DOHH2 (cell line): ENCODE data around the gene MBTPS1.

Experiments used
- H3F3A ChIP-seq: fragments of 200-600 bp; sonication (generic), shearing (Covaris generic); 2 replicates; pipeline ENCODE4 v1.6.0; 2016; ENCODE audit warnings: antibody characterized with exemption, mild to moderate bottlenecking; ENCODE audit not compliant: control insufficient read depth, insufficient read depth
- H3K27ac ChIP-seq: fragments of 200-600 bp; sonication (generic); 2 replicates; pipeline ENCODE4 v1.5.1; 2014; ENCODE audit warnings: low read depth, mild to moderate bottlenecking, low read length, moderate library complexity
- H3K27me3 ChIP-seq: fragments of 200-600 bp; sonication (generic); 2 replicates; pipeline ENCODE4 v1.6.1; 2014; ENCODE audit warnings: mild to moderate bottlenecking, low read length, mixed read lengths; ENCODE audit not compliant: control insufficient read depth
- H3K36me3 ChIP-seq: fragments of 200-600 bp; sonication (generic); 2 replicates; pipeline ENCODE4 v1.6.1; 2014; ENCODE audit warnings: mild to moderate bottlenecking, low read length, moderate library complexity, mixed read lengths; ENCODE audit not compliant: control insufficient read depth
- H3K4me1 ChIP-seq: fragments of 200-600 bp; sonication (generic); 2 replicates; pipeline ENCODE4 v1.6.1; 2014; ENCODE audit warnings: mild to moderate bottlenecking, low read length, mixed read lengths; ENCODE audit not compliant: control insufficient read depth
- H3K4me2 ChIP-seq: fragments of 200-600 bp; sonication (generic); 2 replicates; pipeline ENCODE4 v1.6.0; 2014; ENCODE audit warnings: mild to moderate bottlenecking, low read length, moderate library complexity
- H3K4me3 ChIP-seq: fragments of 200-600 bp; sonication (generic); 2 replicates; pipeline ENCODE4 v1.5.1; 2014; ENCODE audit warnings: mild to moderate bottlenecking, low read length, mixed read lengths
- H3K79me2 ChIP-seq: fragments of 200-600 bp; sonication (generic); 2 replicates; pipeline ENCODE4 v1.6.1; 2014; ENCODE audit warnings: mild to moderate bottlenecking, low read length, mixed read lengths; ENCODE audit not compliant: control insufficient read depth
- H3K9me2 ChIP-seq: fragments of 200-600 bp; sonication (generic); replicated peaks from 2 replicates; pipeline ENCODE4 v1.6.1; 2014; ENCODE audit warnings: mild to moderate bottlenecking, low read length, mixed read lengths; ENCODE audit not compliant: control insufficient read depth
- H3K9me3 ChIP-seq: fragments of 200-600 bp; sonication (generic); 2 replicates; pipeline ENCODE4 v1.6.1; 2014; ENCODE audit warnings: antibody characterized with exemption, low read length, mixed read lengths; ENCODE audit not compliant: control insufficient read depth, insufficient read depth
- H4K20me1 ChIP-seq: fragments of 200-600 bp; sonication (generic); 2 replicates; pipeline ENCODE4 v1.6.0; 2014; ENCODE audit warnings: low read depth, mild to moderate bottlenecking, antibody characterized with exemption, low read length, moderate library complexity; ENCODE audit not compliant: control insufficient read depth, insufficient read depth
- EZH2phosphoT487 ChIP-seq: fragments of 200-600 bp; sonication (generic); IDR thresholded peaks from 2 replicates; pipeline ENCODE4 v1.6.1; 2017; ENCODE audit warnings: borderline replicate concordance, mild to moderate bottlenecking, antibody characterized with exemption, low read length, moderate library complexity, mixed read lengths
- TF ChIP-seq, protein P1 (sequence below): fragments of 200-600 bp; sonication (generic); IDR thresholded peaks from one replicate; pipeline ENCODE4 v1.5.1; 2014; ENCODE audit warnings: antibody characterized with exemption, mild to moderate bottlenecking, low read depth, low read length; ENCODE audit not compliant: poor library complexity, severe bottlenecking

The MBTPS1 gene

GRCh38 chr16:84144859-84145639 is 28.3 kb upstream of the MBTPS1 start, which contains the start of the genes DNAAF1 and HSDL1:
Gene DNAAF1 (plus strand): TSS chr16:84145308. CDS start chr16:84145441, 133 bp downstream.
Gene HSDL1 (minus strand): TSS chr16:84145177. CDS start chr16:84131321, 13,856 bp downstream.
- Histone ChIP-seq H3K36me3 (no peaks in the 10 kb centered on the region), H3K27me3 (peaks cover 4% of the 10 kb centered on the region; the same call in 1 of the 2 replicates), H3K79me2 (peaks cover 29% of the 10 kb centered on the region), H3K9me2 (no peaks in the 10 kb centered on the region), H3K4me3 (peak within 1 kb of the TSS; percentile 99), H3K4me1 (peaks cover 18% of the 10 kb centered on the region), H4K20me1 (peaks cover 5% of the 10 kb centered on the region; the same call in 1 of the 2 replicates), H3F3A (no peaks in the 10 kb centered on the region), H3K9me3 (no peaks in the 10 kb centered on the region), H3K27ac (peak within 1 kb of the TSS; percentile 44), H3K4me2 (peak within 1 kb of the TSS; percentile 94)
- TF ChIP-seq, protein P1, sequence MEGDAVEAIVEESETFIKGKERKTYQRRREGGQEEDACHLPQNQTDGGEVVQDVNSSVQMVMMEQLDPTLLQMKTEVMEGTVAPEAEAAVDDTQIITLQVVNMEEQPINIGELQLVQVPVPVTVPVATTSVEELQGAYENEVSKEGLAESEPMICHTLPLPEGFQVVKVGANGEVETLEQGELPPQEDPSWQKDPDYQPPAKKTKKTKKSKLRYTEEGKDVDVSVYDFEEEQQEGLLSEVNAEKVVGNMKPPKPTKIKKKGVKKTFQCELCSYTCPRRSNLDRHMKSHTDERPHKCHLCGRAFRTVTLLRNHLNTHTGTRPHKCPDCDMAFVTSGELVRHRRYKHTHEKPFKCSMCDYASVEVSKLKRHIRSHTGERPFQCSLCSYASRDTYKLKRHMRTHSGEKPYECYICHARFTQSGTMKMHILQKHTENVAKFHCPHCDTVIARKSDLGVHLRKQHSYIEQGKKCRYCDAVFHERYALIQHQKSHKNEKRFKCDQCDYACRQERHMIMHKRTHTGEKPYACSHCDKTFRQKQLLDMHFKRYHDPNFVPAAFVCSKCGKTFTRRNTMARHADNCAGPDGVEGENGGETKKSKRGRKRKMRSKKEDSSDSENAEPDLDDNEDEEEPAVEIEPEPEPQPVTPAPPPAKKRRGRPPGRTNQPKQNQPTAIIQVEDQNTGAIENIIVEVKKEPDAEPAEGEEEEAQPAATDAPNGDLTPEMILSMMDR = peak; percentile 21
- no peak for TF ChIP-seq EZH2phosphoT487

DNA sequence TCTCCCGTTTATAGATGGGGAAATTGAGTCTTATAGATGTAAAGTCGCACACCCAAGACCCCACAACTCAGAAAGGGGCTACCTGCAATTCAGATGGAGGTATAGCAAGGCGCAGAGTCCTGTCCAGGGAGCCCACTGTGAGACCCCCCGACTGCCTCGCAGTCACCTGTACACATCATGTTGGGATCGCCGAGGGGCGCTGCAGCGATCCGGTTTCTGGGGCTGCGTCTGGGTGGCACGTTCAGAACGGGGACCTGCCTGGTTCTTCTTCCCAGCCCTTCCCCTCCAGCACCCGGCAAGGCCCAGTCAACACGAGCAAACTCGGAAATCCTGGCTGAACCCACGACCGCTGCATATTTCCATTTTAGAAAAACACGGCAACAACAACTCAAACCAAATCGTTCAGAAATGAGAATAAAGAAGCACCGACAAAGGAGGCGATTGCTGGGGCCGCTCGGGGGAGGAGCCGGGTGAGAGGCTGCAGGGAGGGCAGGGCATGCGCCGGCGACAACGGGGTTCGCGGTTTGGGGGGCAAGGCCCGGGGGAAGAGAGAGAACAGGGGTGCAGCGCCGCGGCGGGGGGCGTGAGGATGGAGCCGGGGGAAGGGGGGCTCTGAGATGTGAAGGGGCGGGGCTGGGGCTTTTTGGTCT is 27.6 kb upstream of the MBTPS1 start:
- peak overlapping the region; percentile 44 for H3K27ac ChIP-seq
- H3K36me3 ChIP-seq = no peaks in the 10 kb centered on the region
- H3K9me3 ChIP-seq = no peaks in the 10 kb centered on the region
- peaks cover 34% of the 10 kb centered on the region for H3K79me2 ChIP-seq
- H4K20me1 ChIP-seq = peaks cover 5% of the 10 kb centered on the region; the same call in 1 of the 2 replicates
- H3K27me3 ChIP-seq = peaks cover 4% of the 10 kb centered on the region; the same call in 1 of the 2 replicates
- no peak for TF ChIP-seq EZH2phosphoT487
- TF ChIP-seq, protein P1 = peak; percentile 49
- peak overlapping the region; percentile 94 for H3K4me2 ChIP-seq
- H3K4me1 ChIP-seq = peaks cover 18% of the 10 kb centered on the region
- H3F3A ChIP-seq = no peaks in the 10 kb centered on the region
- H3K4me3 ChIP-seq = peak overlapping the region; percentile 99
- H3K9me2 ChIP-seq = no peaks in the 10 kb centered on the region

- H3K4me3 ChIP-seq = peak overlapping the region; percentile 99
- peaks cover 4% of the 10 kb centered on the region; the same call in 1 of the 2 replicates for H3K27me3 ChIP-seq
- peaks cover 18% of the 10 kb centered on the region for H3K4me1 ChIP-seq
- H3K9me2 ChIP-seq = no peaks in the 10 kb centered on the region
- peaks cover 37% of the 10 kb centered on the region for H3K79me2 ChIP-seq
- no peaks in the 10 kb centered on the region for H3K36me3 ChIP-seq
- no peak for TF ChIP-seq EZH2phosphoT487
- TF ChIP-seq, protein P1 = no peak
- H3F3A ChIP-seq = no peaks in the 10 kb centered on the region
- H4K20me1 ChIP-seq = peaks cover 5% of the 10 kb centered on the region; the same call in 1 of the 2 replicates
- peak overlapping the region; percentile 94 for H3K4me2 ChIP-seq
- H3K27ac ChIP-seq = peak overlapping the region; percentile 44
- H3K9me3 ChIP-seq = no peaks in the 10 kb centered on the region
Observed at GRCh38 chr16:84143784-84144199, 27.1 kb upstream of the MBTPS1 start.
